CD4-positive, alpha-beta T cell treated with Interleukin-15 for 1 hour (primary cell): ENCODE results near the gene SEC14L2.
"Not testable (repeated sequence)": the region's sequence is repeated elsewhere in the genome, so short reads cannot be mapped to it uniquely, and the experiment has no call there.

Experiments
- DNase-seq: peaks from one replicate; pipeline ENCODE4 v3.0.0-alpha.2; 2020

The SEC14L2 gene

GRCh38 chr22:30380011-30380410 is 16.8 kb upstream of the SEC14L2 start:
- DNase-seq = no peak

GRCh38 chr22:30381264-30381663 is 15.6 kb upstream of the SEC14L2 start:
- no peak for DNase-seq

- DNase-seq = no peak
These were observed 14.5 kb upstream of the SEC14L2 start for GRCh38 chr22:30382340-30382739.

- DNase-seq = no peak
These were observed 13.8 kb upstream of the SEC14L2 start for GRCh38 chr22:30383061-30383460.

GRCh38 chr22:30385942-30386341 is 10.9 kb upstream of the SEC14L2 start:
- no peak for DNase-seq

- DNase-seq = no peak
These were observed 10.2 kb upstream of the SEC14L2 start for GRCh38 chr22:30386608-30386959.

- DNase-seq = peak; percentile 80
These were observed 9.6 kb upstream of the SEC14L2 start, which contains the start of gene RNF215 for GRCh38 chr22:30386960-30387827. TSS of gene RNF215 (minus strand) at chr22:30387411. CDS start at chr22:30387313, 98 bp downstream.

- peak; percentile 84 for DNase-seq
These were observed 5.7 kb upstream of the SEC14L2 start for GRCh38 chr22:30390974-30391691.

GRCh38 chr22:30392661-30393321 is 4.0 kb upstream of the SEC14L2 start:
- no peak for DNase-seq

- DNase-seq = no peak
These were observed 3.5 kb upstream of the SEC14L2 start for GRCh38 chr22:30393322-30393680.

- no peak for DNase-seq
These were observed 2.9 kb upstream of the SEC14L2 start for GRCh38 chr22:30393885-30394284.

- DNase-seq = no peak
These were observed 1.1 kb downstream of the SEC14L2 start for GRCh38 chr22:30397656-30398635.

- DNase-seq = no peak
These were observed 2.2 kb downstream of the SEC14L2 start for GRCh38 chr22:30398685-30399680.

- no peak for DNase-seq
These were observed 2.9 kb downstream of the SEC14L2 start for GRCh38 chr22:30399718-30400117.

GRCh38 chr22:30400159-30400558 is 3.3 kb downstream of the SEC14L2 start:
- no peak for DNase-seq

GRCh38 chr22:30401024-30401423 is 4.2 kb downstream of the SEC14L2 start:
- not testable (repeated sequence) for DNase-seq

GRCh38 chr22:30402028-30402765 is 5.4 kb downstream of the SEC14L2 start:
- DNase-seq = no peak

- not testable (repeated sequence) for DNase-seq
These were observed 5.9 kb downstream of the SEC14L2 start for GRCh38 chr22:30402766-30403104.

- DNase-seq = no peak
These were observed 7.5 kb downstream of the SEC14L2 start for GRCh38 chr22:30404307-30404706.

- no peak for DNase-seq
These were observed 8.9 kb downstream of the SEC14L2 start for GRCh38 chr22:30405731-30406130.
